ENCODE measurements around the gene ATRIP.
"Not testable (repeated sequence)": the region's sequence is repeated elsewhere in the genome, so short reads cannot be mapped to it uniquely, and the experiment has no call there.

Gene ATRIP
- 17.1 reads per million, percentile 43 among the genes with 10 or more reads in this experiment for total RNA-seq

DNA sequence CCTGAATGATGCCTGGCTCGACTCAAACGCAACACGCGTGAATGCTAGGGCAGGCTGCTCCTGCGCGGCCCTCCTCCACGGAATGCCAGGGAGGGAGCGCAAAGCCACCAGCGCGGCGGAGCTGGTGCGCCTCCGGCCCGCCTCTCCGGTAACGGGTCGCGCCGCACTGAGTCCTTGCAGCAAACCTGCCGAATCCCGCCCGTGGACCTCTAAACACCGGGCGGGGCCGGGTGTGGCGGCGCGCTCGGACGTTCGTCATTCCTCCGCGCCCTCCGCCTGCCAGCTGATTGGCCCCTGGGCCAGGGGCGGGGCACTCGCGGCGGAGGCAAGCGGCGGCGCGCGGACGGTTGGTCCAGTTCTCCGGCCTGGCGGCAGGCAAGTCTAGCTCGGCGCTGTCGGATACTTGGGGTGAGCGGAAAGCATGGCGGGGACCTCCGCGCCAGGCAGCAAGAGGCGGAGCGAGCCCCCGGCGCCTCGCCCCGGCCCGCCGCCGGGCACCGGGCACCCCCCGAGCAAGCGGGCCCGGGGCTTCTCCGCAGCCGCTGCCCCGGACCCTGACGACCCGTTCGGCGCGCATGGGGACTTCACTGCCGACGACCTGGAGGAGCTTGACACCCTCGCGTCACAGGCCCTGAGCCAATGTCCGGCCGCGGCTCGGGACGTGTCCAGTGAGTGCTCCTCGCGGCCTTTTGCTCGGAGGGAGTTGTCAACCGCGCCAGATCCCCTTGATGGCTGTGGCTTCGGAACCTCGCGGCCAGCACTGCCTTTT is at the start of gene ATRIP:
ATRIP (plus strand) TSS at position 313 of the 769 bp plus-strand sequence; CDS start at position 422, 109 bp downstream.
- DNase-seq = peak; percentile 84

- no peak for DNase-seq
These were observed 48.5 kb upstream of the ATRIP start for GRCh38 chr3:48397767-48398681.

- DNase-seq = no peak
These were observed 47.7 kb upstream of the ATRIP start for GRCh38 chr3:48398701-48399386.

DNA sequence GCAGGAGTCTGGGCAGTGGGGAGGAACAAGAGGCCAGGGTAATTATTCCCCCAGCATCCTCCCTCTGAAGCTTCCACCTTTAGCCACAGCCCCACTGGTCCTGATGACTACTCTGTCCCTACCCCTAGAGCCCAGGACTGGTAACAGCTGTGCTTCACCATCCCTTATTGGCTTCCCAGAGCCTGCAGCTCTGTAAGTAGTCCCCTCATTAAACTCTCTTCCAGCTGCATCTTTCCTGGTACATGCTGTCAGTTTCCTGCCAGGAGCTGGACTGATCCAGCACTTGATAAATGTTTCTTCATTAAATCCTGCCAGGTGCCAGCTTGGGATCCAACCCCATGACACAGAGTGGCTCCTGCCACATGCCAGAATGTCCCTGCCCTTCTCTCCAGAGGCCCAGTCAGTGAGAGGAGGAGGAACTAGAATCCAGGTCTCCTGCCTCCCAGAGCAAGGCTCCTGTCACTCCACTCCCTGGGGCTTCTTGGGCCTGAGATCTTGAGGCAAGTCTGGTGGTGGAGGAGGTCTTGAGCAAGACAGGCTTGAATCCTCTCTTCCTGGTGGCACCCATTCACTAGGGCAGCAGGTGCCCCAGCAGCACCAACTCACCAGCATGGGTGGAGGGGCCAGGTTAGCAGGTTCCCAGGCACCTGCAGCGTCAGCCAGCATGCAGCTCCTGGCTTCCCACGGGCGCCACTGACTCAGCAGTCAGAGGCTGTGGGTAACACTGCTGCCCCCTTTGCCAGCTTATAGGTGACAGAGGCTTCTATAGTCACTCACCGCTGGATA is 47.0 kb upstream of the ATRIP start:
- no peak for DNase-seq

- DNase-seq = peak; percentile 55
These were observed 45.6 kb upstream of the ATRIP start for GRCh38 chr3:48400824-48401433.

GRCh38 chr3:48401434-48401901 is 45.1 kb upstream of the ATRIP start:
- not testable (repeated sequence) for DNase-seq

GRCh38 chr3:48402281-48402732 is 44.2 kb upstream of the ATRIP start:
- DNase-seq = no peak

DNA sequence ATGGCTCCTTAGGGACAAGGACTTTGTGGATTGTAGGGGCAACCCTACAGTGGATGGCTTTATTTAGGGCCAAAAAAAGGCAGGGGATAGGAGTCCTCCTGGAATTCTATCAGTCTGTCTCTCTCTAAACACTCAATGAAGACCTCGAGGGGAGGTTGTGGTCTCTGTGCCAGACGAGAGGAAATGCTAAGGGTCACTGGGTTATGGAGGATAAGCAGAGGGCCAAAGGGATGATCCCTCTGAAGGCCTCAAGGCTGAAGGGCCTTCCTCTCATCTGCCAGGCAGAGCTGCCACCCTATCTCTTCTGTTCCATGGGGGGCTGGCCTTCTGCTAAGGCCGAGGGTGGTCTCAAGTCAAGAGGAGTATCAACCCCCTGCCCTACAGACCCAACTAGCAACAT is 43.6 kb upstream of the ATRIP start:
- no peak for DNase-seq

GRCh38 chr3:48403533-48404439 is 42.8 kb upstream of the ATRIP start:
- no peak for DNase-seq

DNA sequence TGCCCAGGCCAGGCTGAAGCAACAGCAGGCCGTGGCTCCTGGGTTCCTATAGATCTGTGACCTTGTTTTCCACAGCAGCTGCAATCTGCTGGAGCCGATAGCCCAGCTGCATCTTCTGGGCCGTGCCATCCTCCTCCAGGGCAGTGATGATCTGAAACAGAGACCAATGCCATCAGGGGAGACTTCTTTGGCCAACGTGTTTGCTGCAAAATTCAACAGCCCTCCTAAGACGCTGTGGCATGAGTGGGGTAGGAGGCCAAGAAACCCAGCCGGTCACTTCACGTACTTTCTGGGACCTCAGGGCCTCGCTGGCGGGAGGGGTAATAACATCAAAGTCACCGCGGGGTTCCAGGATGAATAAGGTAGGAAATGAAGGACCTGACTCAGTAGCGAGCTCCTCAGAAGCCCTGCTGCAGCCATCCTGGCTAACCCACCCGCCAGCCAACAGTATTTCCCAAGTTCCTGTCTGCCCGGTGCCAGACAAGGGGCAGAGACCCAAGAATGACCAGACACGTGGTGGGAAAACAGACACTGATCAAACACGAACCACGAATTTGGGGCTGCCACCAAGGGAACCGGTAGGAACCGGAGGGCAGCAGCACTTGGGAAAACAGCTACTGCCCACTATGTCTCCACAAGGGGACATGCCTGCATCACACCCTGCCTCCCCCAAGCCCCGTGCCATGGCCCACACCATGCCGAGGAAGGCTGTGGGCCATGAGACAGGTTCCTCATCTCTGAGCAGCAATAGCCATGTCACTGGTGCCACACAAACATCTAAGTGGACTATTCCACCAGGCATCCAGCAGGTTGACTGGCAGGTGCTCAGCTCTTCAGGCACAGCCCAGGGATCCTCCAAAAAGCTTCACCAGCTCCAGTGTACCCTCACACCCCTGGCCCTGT is 41.8 kb upstream of the ATRIP start:
- no peak for DNase-seq

DNA sequence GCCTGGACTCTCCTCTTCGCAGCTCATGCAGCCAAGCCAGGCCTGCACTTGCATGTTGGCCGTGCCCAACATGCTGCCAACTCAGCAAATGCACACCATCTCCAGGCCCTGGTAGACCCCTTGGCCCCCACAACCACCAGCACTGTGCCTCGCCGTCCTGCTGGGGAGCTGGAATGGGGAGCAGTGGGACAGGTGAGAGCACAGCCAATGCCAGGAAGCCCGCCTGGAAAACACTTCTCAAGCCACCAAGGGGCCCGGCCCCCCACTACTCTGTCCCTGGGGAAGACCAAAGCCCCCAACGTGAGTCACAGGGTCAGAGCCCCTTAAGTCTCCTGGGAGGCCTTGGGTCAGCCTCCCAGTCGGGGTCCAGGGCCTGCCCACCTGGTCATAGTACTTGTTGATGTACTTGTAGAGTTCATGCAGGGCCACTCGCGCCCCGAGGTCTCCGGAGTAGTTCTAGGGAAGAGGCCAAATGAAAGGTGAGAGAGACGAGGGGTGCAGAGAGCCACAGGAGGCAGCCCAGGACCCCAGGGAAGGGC is 41.1 kb upstream of the ATRIP start:
- DNase-seq = no peak

DNA sequence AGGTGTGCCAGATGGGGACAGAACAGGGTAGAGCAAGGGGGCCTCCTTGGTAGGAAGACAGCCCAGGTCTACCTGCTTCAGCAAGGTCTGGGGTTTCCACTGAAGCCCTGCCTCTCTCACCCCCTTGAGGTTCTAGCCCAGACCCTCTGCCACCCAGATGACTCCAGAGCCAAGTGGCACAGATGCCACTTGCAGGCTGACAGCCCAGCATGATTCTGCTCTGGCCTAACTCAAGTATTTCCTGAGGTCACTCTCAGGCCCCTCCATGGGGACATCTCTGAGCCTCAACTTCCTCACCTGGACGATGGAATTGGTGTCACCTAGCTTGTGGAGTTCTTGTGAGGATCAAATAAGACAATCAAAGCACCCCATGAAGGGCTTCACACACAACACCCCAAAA is 40.6 kb upstream of the ATRIP start:
- no peak for DNase-seq

DNA sequence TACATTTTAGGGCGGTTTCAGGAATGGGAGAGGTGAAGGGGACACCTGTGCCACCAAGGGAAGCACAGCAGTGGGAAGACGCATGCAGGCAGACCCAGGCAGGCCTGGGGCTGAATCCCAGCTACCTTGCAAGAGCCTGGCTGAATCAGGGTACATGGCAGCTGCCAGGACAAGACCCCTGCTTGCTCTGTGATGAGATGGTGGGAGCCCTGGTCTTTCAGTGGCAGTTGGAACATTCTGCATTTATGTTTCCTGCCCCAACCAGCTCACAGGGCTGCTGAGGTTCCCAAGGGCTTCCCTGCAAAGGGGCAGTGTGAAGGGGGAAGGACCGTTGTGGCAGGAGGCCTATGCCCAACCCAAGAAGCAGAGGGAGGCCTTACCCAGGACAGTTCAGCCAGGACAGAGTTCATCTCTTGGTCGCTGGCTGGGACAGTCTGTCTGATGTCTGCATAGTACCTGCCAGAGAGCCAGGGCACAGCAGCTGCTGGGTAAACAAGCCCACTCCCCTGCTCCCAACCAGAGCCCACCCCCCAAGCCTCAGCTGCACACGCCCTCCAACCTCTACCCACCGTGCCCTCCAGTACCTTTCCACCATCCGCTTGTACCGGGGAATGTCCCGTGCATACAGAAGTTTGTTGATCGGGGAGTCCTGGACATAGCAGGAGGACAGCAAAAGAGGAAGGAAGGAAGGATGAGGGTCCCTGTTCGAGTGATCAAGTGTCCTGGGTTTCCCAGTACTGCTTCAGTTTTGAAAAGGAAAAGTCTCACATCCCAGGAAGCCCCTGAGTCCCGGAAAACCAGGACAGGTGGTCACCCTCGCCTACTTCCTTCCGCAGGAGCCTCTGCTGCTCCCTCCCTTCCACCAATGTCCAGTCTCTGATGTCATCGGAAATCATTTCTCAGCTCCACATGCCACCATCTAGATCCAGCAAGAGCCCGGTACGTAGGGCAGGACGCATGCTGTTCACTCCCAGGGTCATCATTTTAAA is 39.8 kb upstream of the ATRIP start:
- no peak for DNase-seq

- no peak for DNase-seq
These were observed 38.9 kb upstream of the ATRIP start for GRCh38 chr3:48407542-48408099.

- no peak for DNase-seq
These were observed 37.7 kb upstream of the ATRIP start for GRCh38 chr3:48408823-48409281.

DNA sequence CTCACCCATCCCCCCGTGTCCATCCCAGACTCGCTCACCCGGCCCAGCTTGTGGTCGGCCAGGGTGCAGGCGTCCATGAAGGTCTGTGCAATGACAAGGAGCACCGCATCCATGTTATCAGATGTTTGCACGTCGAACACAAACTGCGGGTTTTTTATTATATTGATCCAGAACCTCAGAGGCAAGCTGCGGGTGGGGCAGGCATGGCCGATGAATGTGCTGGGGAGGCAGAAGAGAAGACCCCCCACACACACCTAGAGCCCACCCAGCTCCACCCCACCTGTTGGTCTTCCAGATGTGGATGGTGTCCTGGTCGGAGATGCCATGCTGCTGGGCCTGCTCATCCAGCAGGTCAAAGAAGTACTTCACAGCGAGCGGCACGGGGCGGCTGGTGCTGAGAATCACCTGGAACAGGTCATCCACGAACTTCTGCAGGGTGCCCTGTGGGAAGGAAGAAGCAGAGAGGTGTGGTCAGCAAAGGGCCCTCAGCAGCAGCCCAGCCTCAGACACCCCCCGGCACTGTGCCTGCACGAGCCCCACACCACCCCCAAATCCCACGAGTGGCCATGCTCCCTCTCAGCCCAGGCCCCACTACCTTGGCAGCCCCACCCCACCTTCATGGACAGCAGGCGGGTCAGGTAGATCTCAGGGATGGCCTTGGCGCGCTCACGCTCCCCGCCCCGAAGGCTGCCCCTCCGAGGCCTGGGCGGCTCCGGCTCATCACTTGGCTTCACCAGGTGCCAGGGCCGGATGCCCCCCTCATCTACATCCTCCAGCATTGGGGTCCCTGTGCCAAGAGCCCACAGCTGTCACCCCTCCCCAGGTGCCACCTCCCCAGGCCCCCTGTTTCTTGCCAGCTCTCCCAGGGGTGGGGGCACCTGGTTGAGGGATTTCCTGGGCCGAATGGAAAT is 37.0 kb upstream of the ATRIP start:
- no peak for DNase-seq

All from effector CD4-positive, alpha-beta T cell (primary cell).